ENCODE measurements around the gene ZIM2.

ZIM2 gene

GRCh38 chr19:56808717-56809392, 31.7 kb downstream of the ZIM2 start:
- no peak for DNase-seq (ENCODE audit: low read depth)

GRCh38 chr19:56806639-56807038, 33.9 kb downstream of the ZIM2 start:
- DNase-seq (ENCODE audit: low read depth), result no peak

GRCh38 chr19:56778351-56778750, 62.2 kb downstream of the ZIM2 start:
- DNase-seq (ENCODE audit: low read depth), result no peak

- DNase-seq (ENCODE audit: low read depth), result no peak
These were observed 70.9 kb downstream of the ZIM2 start for GRCh38 chr19:56769650-56770049.

- no peak for DNase-seq (ENCODE audit: low read depth)
These were observed 75.4 kb downstream of the ZIM2 start for GRCh38 chr19:56765137-56765536.

- DNase-seq (ENCODE audit: low read depth), result no peak
These were observed 76.3 kb downstream of the ZIM2 start for GRCh38 chr19:56764196-56764695.

GRCh38 chr19:56760842-56761241, 79.7 kb downstream of the ZIM2 start:
- no peak for DNase-seq (ENCODE audit: low read depth)

GRCh38 chr19:56759531-56759930, 81.0 kb downstream of the ZIM2 start:
- no peak for DNase-seq (ENCODE audit: low read depth)

- DNase-seq (ENCODE audit: low read depth), result no peak
These were observed 89.4 kb downstream of the ZIM2 start for GRCh38 chr19:56751078-56751489.

- DNase-seq (ENCODE audit: low read depth), result no peak
These were observed 89.9 kb downstream of the ZIM2 start for GRCh38 chr19:56750658-56751057.

GRCh38 chr19:56748378-56748777, 92.1 kb downstream of the ZIM2 start:
- DNase-seq (ENCODE audit: low read depth), result peak; percentile 18

- DNase-seq (ENCODE audit: low read depth), result no peak
These were observed 94.2 kb downstream of the ZIM2 start for GRCh38 chr19:56746367-56746766.

- no peak for DNase-seq (ENCODE audit: low read depth)
These were observed 100.0 kb downstream of the ZIM2 start for GRCh38 chr19:56740501-56740900.

- DNase-seq (ENCODE audit: low read depth), result no peak
These were observed 104.0 kb downstream of the ZIM2 start for GRCh38 chr19:56736571-56736970.

GRCh38 chr19:56732976-56733375, 107.5 kb downstream of the ZIM2 start:
- DNase-seq (ENCODE audit: low read depth), result no peak

GRCh38 chr19:56727677-56728076, 112.8 kb downstream of the ZIM2 start:
- DNase-seq (ENCODE audit: low read depth), result no peak

- DNase-seq (ENCODE audit: low read depth), result peak; percentile 8
These were observed 114.6 kb downstream of the ZIM2 start for GRCh38 chr19:56725829-56726424.

Data from ELR (cell line).